Activated naive CD8-positive, alpha-beta T cell treated with anti-CD3 and anti-CD28 coated beads for 36 hours (primary cell): ENCODE measurements around the gene GART. TPM values are rescaled to one million over a fixed set of nuclear protein-coding genes. Genes with fewer than 3 reads are reported as not detected.
A peak's percentile ranks its signal among the peaks of the same experiment; 100 is the strongest.

ENCODE experiments used
- DNase-seq: peaks from one replicate; pipeline ENCODE4 v3.0.0; 2021
- H3K27ac Mint-ChIP-seq: one replicate; pipeline ENCODE4 v1.8.0; 2022; ENCODE audit warnings: mild to moderate bottlenecking, moderate library complexity, mixed read lengths
- H3K27me3 Mint-ChIP-seq: one replicate; pipeline ENCODE4 v1.8.0; 2022; ENCODE audit warnings: mild to moderate bottlenecking, mixed read lengths
- H3K36me3 Mint-ChIP-seq: one replicate; pipeline ENCODE4 v1.8.0; 2021; ENCODE audit warnings: mild to moderate bottlenecking, mixed read lengths
- H3K4me1 Mint-ChIP-seq: one replicate; pipeline ENCODE4 v1.8.0; 2021; ENCODE audit warnings: mixed read lengths
- H3K4me3 Mint-ChIP-seq: one replicate; pipeline ENCODE4 v1.8.0; 2022; ENCODE audit warnings: mild to moderate bottlenecking, moderate library complexity, mixed read lengths
- H3K9me3 Mint-ChIP-seq: one replicate; pipeline ENCODE4 v1.8.0; 2022; ENCODE audit warnings: mixed read lengths
- total RNA-seq, 2 experiments: library from RNA; stranded (reverse); gene quantifications; one replicate each; pipeline ENCODE4 v1.2.3, GENCODE V29; 2021

GART gene
- total RNA-seq, 2 experiments from 2014 or later: 259 to 265 TPM

GRCh38 chr21:33544451-33545195, 2.7 kb upstream of the GART start:
- no peak for DNase-seq
- Mint-ChIP-seq H3K9me3 (no peaks in the 10 kb centered on the region), H3K27ac (peak overlapping the region; percentile 97), H3K4me3 (peak overlapping the region; percentile 88), H3K4me1 (peaks cover 36% of the 10 kb centered on the region), H3K27me3 (no peaks in the 10 kb centered on the region), H3K36me3 (peaks cover 48% of the 10 kb centered on the region)

GRCh38 chr21:33543505-33544129, 1.7 kb upstream of the GART start:
- peak; percentile 80 for DNase-seq
- H3K36me3 Mint-ChIP-seq: peaks cover 48% of the 10 kb centered on the region
- peak overlapping the region; percentile 88 for H3K4me3 Mint-ChIP-seq
- peaks cover 38% of the 10 kb centered on the region for H3K4me1 Mint-ChIP-seq
- H3K27me3 Mint-ChIP-seq: no peaks in the 10 kb centered on the region
- H3K27ac Mint-ChIP-seq: peak overlapping the region; percentile 97
- H3K9me3 Mint-ChIP-seq: no peaks in the 10 kb centered on the region

- peaks cover 35% of the 10 kb centered on the region for H3K4me1 Mint-ChIP-seq
Observed at GRCh38 chr21:33542640-33543504, 955 bp upstream of the GART start, which contains the start of gene SON. SON (plus strand) TSS chr21:33543038; CDS start chr21:33543093, 55 bp downstream.

GRCh38 chr21:33541105-33541711, 709 bp downstream of the GART start:
- Mint-ChIP-seq H3K4me1 (peaks cover 31% of the 10 kb centered on the region), H3K27ac (peak overlapping the region; percentile 97)

More at GRCh38 chr21:33542640-33543504, 955 bp upstream of the GART start, which contains the start of gene SON:
- Mint-ChIP-seq H3K27me3 (no peaks in the 10 kb centered on the region), H3K4me3 (peak within 1 kb of the TSS; percentile 88), H3K27ac (peak within 1 kb of the TSS; percentile 97), H3K36me3 (peaks cover 51% of the 10 kb centered on the region), H3K9me3 (no peaks in the 10 kb centered on the region)
- peak; percentile 97 for DNase-seq

GRCh38 chr21:33540711-33541104, 1.2 kb downstream of the GART start:
- H3K4me3 Mint-ChIP-seq: peak overlapping the region; percentile 88
- peaks cover 64% of the 10 kb centered on the region for H3K36me3 Mint-ChIP-seq
- no peak for DNase-seq
- H3K27me3 Mint-ChIP-seq: no peaks in the 10 kb centered on the region
- H3K27ac Mint-ChIP-seq: peak overlapping the region; percentile 97
- peaks cover 28% of the 10 kb centered on the region for H3K4me1 Mint-ChIP-seq
- H3K9me3 Mint-ChIP-seq: no peaks in the 10 kb centered on the region

More at GRCh38 chr21:33541105-33541711, 709 bp downstream of the GART start:
- Mint-ChIP-seq H3K36me3 (peaks cover 61% of the 10 kb centered on the region), H3K4me3 (peak overlapping the region; percentile 88), H3K27me3 (no peaks in the 10 kb centered on the region), H3K9me3 (no peaks in the 10 kb centered on the region)
- peak; percentile 15 for DNase-seq

- Mint-ChIP-seq H3K9me3 (no peaks in the 10 kb centered on the region), H3K4me3 (no peak overlapping the region), H3K27me3 (no peaks in the 10 kb centered on the region), H3K27ac (no peak overlapping the region), H3K36me3 (peaks cover 66% of the 10 kb centered on the region), H3K4me1 (peaks cover 21% of the 10 kb centered on the region)
- DNase-seq: no peak
Observed at GRCh38 chr21:33539616-33540015, 2.3 kb downstream of the GART start.

GRCh38 chr21:33537212-33537611, 4.7 kb downstream of the GART start:
- Mint-ChIP-seq H3K9me3 (no peaks in the 10 kb centered on the region), H3K27ac (peak overlapping the region; percentile 7), H3K36me3 (peaks cover 57% of the 10 kb centered on the region)

GRCh38 chr21:33531007-33531406, 10.9 kb downstream of the GART start:
- H3K27me3 Mint-ChIP-seq: no peaks in the 10 kb centered on the region
- peaks cover 32% of the 10 kb centered on the region for H3K36me3 Mint-ChIP-seq
- no peak for DNase-seq
- no peaks in the 10 kb centered on the region for H3K9me3 Mint-ChIP-seq
- no peaks in the 10 kb centered on the region for H3K4me1 Mint-ChIP-seq
- H3K27ac Mint-ChIP-seq: no peak overlapping the region
- H3K4me3 Mint-ChIP-seq: no peak overlapping the region

More at GRCh38 chr21:33537212-33537611, 4.7 kb downstream of the GART start:
- no peaks in the 10 kb centered on the region for H3K27me3 Mint-ChIP-seq
- peaks cover 21% of the 10 kb centered on the region for H3K4me1 Mint-ChIP-seq
- no peak overlapping the region for H3K4me3 Mint-ChIP-seq
- DNase-seq: no peak

GRCh38 chr21:33522953-33523349, 19.0 kb downstream of the GART start:
- no peaks in the 10 kb centered on the region for H3K4me1 Mint-ChIP-seq
- no peaks in the 10 kb centered on the region for H3K9me3 Mint-ChIP-seq
- no peak for DNase-seq
- H3K27ac Mint-ChIP-seq: peak overlapping the region; percentile 31
- no peaks in the 10 kb centered on the region for H3K27me3 Mint-ChIP-seq
- peaks cover 29% of the 10 kb centered on the region for H3K36me3 Mint-ChIP-seq
- no peak overlapping the region for H3K4me3 Mint-ChIP-seq

GRCh38 chr21:33522297-33522952, 19.5 kb downstream of the GART start:
- no peak for DNase-seq
- peaks cover 31% of the 10 kb centered on the region for H3K36me3 Mint-ChIP-seq
- H3K27me3 Mint-ChIP-seq: no peaks in the 10 kb centered on the region
- H3K4me3 Mint-ChIP-seq: no peak overlapping the region
- H3K4me1 Mint-ChIP-seq: no peaks in the 10 kb centered on the region
- peak overlapping the region; percentile 31 for H3K27ac Mint-ChIP-seq
- H3K9me3 Mint-ChIP-seq: no peaks in the 10 kb centered on the region

- Mint-ChIP-seq H3K36me3 (peaks cover 38% of the 10 kb centered on the region), H3K4me1 (peaks cover 7% of the 10 kb centered on the region), H3K27ac (no peak overlapping the region), H3K9me3 (no peaks in the 10 kb centered on the region), H3K27me3 (no peaks in the 10 kb centered on the region), H3K4me3 (no peak overlapping the region)
- no peak for DNase-seq
Observed at GRCh38 chr21:33518899-33519298, 23.0 kb downstream of the GART start.

- Mint-ChIP-seq H3K9me3 (no peaks in the 10 kb centered on the region), H3K4me3 (no peak overlapping the region), H3K36me3 (peaks cover 55% of the 10 kb centered on the region), H3K27ac (no peak overlapping the region), H3K4me1 (peaks cover 7% of the 10 kb centered on the region), H3K27me3 (no peaks in the 10 kb centered on the region)
- no peak for DNase-seq
Observed at GRCh38 chr21:33514229-33514628, 27.7 kb downstream of the GART start.

GRCh38 chr21:33512481-33512880, 29.4 kb downstream of the GART start:
- H3K27me3 Mint-ChIP-seq: no peaks in the 10 kb centered on the region
- no peak for DNase-seq
- H3K4me3 Mint-ChIP-seq: no peak overlapping the region
- peaks cover 53% of the 10 kb centered on the region for H3K36me3 Mint-ChIP-seq
- peaks cover 7% of the 10 kb centered on the region for H3K4me1 Mint-ChIP-seq
- H3K27ac Mint-ChIP-seq: no peak overlapping the region
- H3K9me3 Mint-ChIP-seq: no peaks in the 10 kb centered on the region

GRCh38 chr21:33511639-33512038, 30.3 kb downstream of the GART start:
- Mint-ChIP-seq H3K4me3 (no peak overlapping the region), H3K27me3 (no peaks in the 10 kb centered on the region), H3K9me3 (peaks cover 2% of the 10 kb centered on the region), H3K4me1 (peaks cover 7% of the 10 kb centered on the region), H3K36me3 (peaks cover 52% of the 10 kb centered on the region), H3K27ac (no peak overlapping the region)
- DNase-seq: no peak
